Dendritic cell treated with granulocyte-macrophage colony-stimulating factor and Interleukin-4, amounts not matched to agents 40 ng/mL and 50 ng/mL, for 4 days (primary cell): Measurements from ENCODE around the gene NLRC3.
"Not testable (repeated sequence)": the region's sequence is repeated elsewhere in the genome, so short reads cannot be mapped to it uniquely, and the experiment has no call there.

ENCODE experiments used
- H3K27ac Mint-ChIP-seq: one replicate; pipeline ENCODE4 v1.8.0; 2022; ENCODE audit warnings: mild to moderate bottlenecking, mixed read lengths
- H3K27me3 Mint-ChIP-seq: one replicate; pipeline ENCODE4 v1.8.0; 2022; ENCODE audit warnings: mild to moderate bottlenecking, mixed read lengths
- H3K36me3 Mint-ChIP-seq: one replicate; pipeline ENCODE4 v1.8.0; 2022; ENCODE audit warnings: low read depth, mixed read lengths
- H3K4me1 Mint-ChIP-seq: one replicate; pipeline ENCODE4 v1.8.0; 2022; ENCODE audit warnings: low read depth, mixed read lengths
- H3K4me3 Mint-ChIP-seq: one replicate; pipeline ENCODE4 v1.8.0; 2022; ENCODE audit warnings: mild to moderate bottlenecking, moderate library complexity, mixed read lengths
- H3K9me3 Mint-ChIP-seq: one replicate; pipeline ENCODE4 v1.8.0; 2022; ENCODE audit warnings: mixed read lengths
- intact Hi-C: fragments of 100-400 bp; cut with micrococcal nuclease; formaldehyde crosslinking; loops from one replicate; pipeline ENCODE4 v1.15.0; 2022

Gene NLRC3

GRCh38 chr16:3536271-3536731 lies 40.9 kb downstream of the NLRC3 start:
- Mint-ChIP-seq H3K27me3 (no peaks in the 10 kb centered on the region), H3K36me3 (peaks cover 42% of the 10 kb centered on the region), H3K9me3 (no peaks in the 10 kb centered on the region), H3K27ac (no peak overlapping the region), H3K4me1 (no peaks in the 10 kb centered on the region), H3K4me3 (no peak overlapping the region)
- intact Hi-C loops = no loop called here

- intact Hi-C loops = no loop called here
- Mint-ChIP-seq H3K36me3 (peaks cover 44% of the 10 kb centered on the region), H3K27me3 (no peaks in the 10 kb centered on the region), H3K27ac (no peak overlapping the region), H3K9me3 (no peaks in the 10 kb centered on the region), H3K4me1 (no peaks in the 10 kb centered on the region), H3K4me3 (no peak overlapping the region)
Measured at GRCh38 chr16:3534126-3534525, 43.1 kb downstream of the NLRC3 start.

GRCh38 chr16:3532741-3533140 lies 44.5 kb downstream of the NLRC3 start:
- intact Hi-C loops = no loop called here
- H3K27ac Mint-ChIP-seq = no peak overlapping the region
- H3K27me3 Mint-ChIP-seq = no peaks in the 10 kb centered on the region
- H3K4me3 Mint-ChIP-seq = no peak overlapping the region
- H3K36me3 Mint-ChIP-seq = peaks cover 52% of the 10 kb centered on the region
- H3K9me3 Mint-ChIP-seq = no peaks in the 10 kb centered on the region
- H3K4me1 Mint-ChIP-seq = peaks cover 6% of the 10 kb centered on the region

GRCh38 chr16:3530371-3530914 lies 46.8 kb downstream of the NLRC3 start:
- Mint-ChIP-seq H3K4me1 (peaks cover 12% of the 10 kb centered on the region), H3K4me3 (no peak overlapping the region), H3K27me3 (no peaks in the 10 kb centered on the region), H3K9me3 (no peaks in the 10 kb centered on the region), H3K27ac (no peak overlapping the region), H3K36me3 (peaks cover 45% of the 10 kb centered on the region)
- intact Hi-C loops = no loop called here

- Mint-ChIP-seq H3K4me1 (peaks cover 12% of the 10 kb centered on the region), H3K4me3 (no peak overlapping the region), H3K27ac (no peak overlapping the region), H3K9me3 (no peaks in the 10 kb centered on the region), H3K36me3 (peaks cover 35% of the 10 kb centered on the region), H3K27me3 (no peaks in the 10 kb centered on the region)
- intact Hi-C loops = loop anchor here (10.0 kb wide), 1 partner anchor 86 kb away; the partner anchor contains the start of gene SLX4
Measured at GRCh38 chr16:3529175-3529574, 48.0 kb downstream of the NLRC3 start.

- H3K36me3 Mint-ChIP-seq = peaks cover 37% of the 10 kb centered on the region
- H3K9me3 Mint-ChIP-seq = no peaks in the 10 kb centered on the region
- H3K27me3 Mint-ChIP-seq = no peaks in the 10 kb centered on the region
- H3K27ac Mint-ChIP-seq = peak overlapping the region; percentile 10
- H3K4me1 Mint-ChIP-seq = peaks cover 12% of the 10 kb centered on the region
- intact Hi-C loops = loop anchor here (10.0 kb wide), 1 partner anchor 86 kb away; the partner anchor contains the start of gene SLX4
- no peak overlapping the region for H3K4me3 Mint-ChIP-seq
Measured at GRCh38 chr16:3528406-3528805, 48.8 kb downstream of the NLRC3 start.

- not testable (repeated sequence) for H3K9me3 Mint-ChIP-seq, H3K27me3 Mint-ChIP-seq, H3K4me3 Mint-ChIP-seq
- Mint-ChIP-seq H3K4me1 (peaks cover 12% of the 10 kb centered on the region), H3K36me3 (peaks cover 37% of the 10 kb centered on the region), H3K27ac (peak overlapping the region; percentile 10)
- intact Hi-C loops = loop anchor here (10.0 kb wide), 1 partner anchor 87 kb away; the partner anchor contains the start of gene SLX4
Measured at GRCh38 chr16:3527216-3527829, 49.9 kb downstream of the NLRC3 start.

GRCh38 chr16:3525951-3526350 lies 51.3 kb downstream of the NLRC3 start:
- H3K27me3 Mint-ChIP-seq = no peaks in the 10 kb centered on the region
- H3K4me3 Mint-ChIP-seq = no peak overlapping the region
- H3K27ac Mint-ChIP-seq = no peak overlapping the region
- no peaks in the 10 kb centered on the region for H3K9me3 Mint-ChIP-seq
- intact Hi-C loops = loop anchor here (10.0 kb wide), 1 partner anchor 89 kb away; the partner anchor contains the start of gene SLX4
- peaks cover 30% of the 10 kb centered on the region for H3K36me3 Mint-ChIP-seq
- peaks cover 12% of the 10 kb centered on the region for H3K4me1 Mint-ChIP-seq

GRCh38 chr16:3523281-3523680 lies 53.9 kb downstream of the NLRC3 start:
- intact Hi-C loops = loop anchor here (10.0 kb wide), 1 partner anchor 92 kb away; the partner anchor contains the start of gene SLX4
- H3K36me3 Mint-ChIP-seq = peaks cover 45% of the 10 kb centered on the region

GRCh38 chr16:3520841-3521240 lies 56.4 kb downstream of the NLRC3 start:
- Mint-ChIP-seq H3K27ac (no peak overlapping the region), H3K4me3 (no peak overlapping the region), H3K36me3 (peaks cover 55% of the 10 kb centered on the region), H3K27me3 (no peaks in the 10 kb centered on the region), H3K4me1 (peaks cover 10% of the 10 kb centered on the region), H3K9me3 (no peaks in the 10 kb centered on the region)
- intact Hi-C loops = loop anchor here (10.0 kb wide), 1 partner anchor 94 kb away; the partner anchor contains the start of gene SLX4

More at GRCh38 chr16:3523281-3523680, 53.9 kb downstream of the NLRC3 start:
- Mint-ChIP-seq H3K4me3 (no peak overlapping the region), H3K27ac (no peak overlapping the region), H3K9me3 (no peaks in the 10 kb centered on the region), H3K27me3 (no peaks in the 10 kb centered on the region), H3K4me1 (peaks cover 21% of the 10 kb centered on the region)

- intact Hi-C loops = loop anchor here (10.0 kb wide), 1 partner anchor 94 kb away; the partner anchor contains the start of gene SLX4
- Mint-ChIP-seq H3K27me3 (no peaks in the 10 kb centered on the region), H3K27ac (no peak overlapping the region)
Measured at GRCh38 chr16:3520413-3520812, 56.8 kb downstream of the NLRC3 start.

GRCh38 chr16:3519581-3519980 lies 57.6 kb downstream of the NLRC3 start:
- Mint-ChIP-seq H3K4me3 (no peak overlapping the region), H3K27me3 (no peaks in the 10 kb centered on the region), H3K4me1 (peaks cover 10% of the 10 kb centered on the region), H3K36me3 (peaks cover 66% of the 10 kb centered on the region), H3K9me3 (no peaks in the 10 kb centered on the region), H3K27ac (no peak overlapping the region)
- intact Hi-C loops = no loop called here

More at GRCh38 chr16:3520413-3520812, 56.8 kb downstream of the NLRC3 start:
- Mint-ChIP-seq H3K4me1 (peaks cover 10% of the 10 kb centered on the region), H3K9me3 (no peaks in the 10 kb centered on the region), H3K4me3 (no peak overlapping the region), H3K36me3 (peaks cover 58% of the 10 kb centered on the region)

GRCh38 chr16:3518986-3519348 lies 58.2 kb downstream of the NLRC3 start:
- H3K27ac Mint-ChIP-seq = no peak overlapping the region
- peaks cover 10% of the 10 kb centered on the region for H3K4me1 Mint-ChIP-seq
- no peaks in the 10 kb centered on the region for H3K27me3 Mint-ChIP-seq
- H3K4me3 Mint-ChIP-seq = no peak overlapping the region
- intact Hi-C loops = no loop called here
- peaks cover 70% of the 10 kb centered on the region for H3K36me3 Mint-ChIP-seq
- no peaks in the 10 kb centered on the region for H3K9me3 Mint-ChIP-seq

- Mint-ChIP-seq H3K27ac (no peak overlapping the region), H3K4me3 (no peak overlapping the region), H3K27me3 (no peaks in the 10 kb centered on the region), H3K4me1 (peaks cover 10% of the 10 kb centered on the region), H3K9me3 (no peaks in the 10 kb centered on the region), H3K36me3 (peaks cover 70% of the 10 kb centered on the region)
- intact Hi-C loops = no loop called here
Measured at GRCh38 chr16:3518292-3518985, 58.8 kb downstream of the NLRC3 start.
